H9 (cell line): ENCODE results near the gene CACNA1H. TPM values are rescaled to one million over a fixed set of nuclear protein-coding genes. Genes with fewer than 3 reads are reported as not detected.

Experiments
- DNase-seq: peaks from one replicate; pipeline ENCODE4 v3.0.0-alpha.2; 2017
- H2AFZ ChIP-seq: one replicate; pipeline ENCODE4 v1.6.1; 2013; ENCODE audit warnings: mild to moderate bottlenecking, low read length, control low read depth, moderate library complexity
- H2AK5ac ChIP-seq: 2 replicates; pipeline ENCODE4 v1.6.1; 2013; ENCODE audit warnings: low read length, control low read depth, mixed read lengths; ENCODE audit not compliant: insufficient read length
- H2BK120ac ChIP-seq: one replicate; pipeline ENCODE4 v1.6.1; 2013; ENCODE audit warnings: low read depth, mild to moderate bottlenecking, low read length, control low read depth, inconsistent platforms; ENCODE audit not compliant: poor library complexity, severe bottlenecking
- H2BK12ac ChIP-seq: 2 replicates; pipeline ENCODE4 v1.6.1; 2013; ENCODE audit warnings: low read length, control low read depth, mixed read lengths, low read depth; ENCODE audit not compliant: insufficient read length
- H2BK15ac ChIP-seq: 2 replicates; pipeline ENCODE4 v1.6.1; 2013; ENCODE audit warnings: low read depth, low read length, control low read depth
- H2BK20ac ChIP-seq: one replicate; pipeline ENCODE4 v1.6.1; 2013; ENCODE audit warnings: low read depth, mild to moderate bottlenecking, low read length, control low read depth, inconsistent platforms; ENCODE audit not compliant: poor library complexity, severe bottlenecking
- H2BK5ac ChIP-seq: 2 replicates; pipeline ENCODE4 v1.6.1; 2013; ENCODE audit warnings: low read length, control low read depth, mixed read lengths; ENCODE audit not compliant: insufficient read length
- H3K14ac ChIP-seq: 2 replicates; pipeline ENCODE4 v1.6.1; 2013; ENCODE audit warnings: low read length, control low read depth; ENCODE audit not compliant: insufficient read depth
- H3K18ac ChIP-seq: 2 replicates; pipeline ENCODE4 v1.6.1; 2013; ENCODE audit warnings: low read depth, mild to moderate bottlenecking, mixed read lengths, low read length, control low read depth; ENCODE audit not compliant: insufficient read length
- H3K23ac ChIP-seq: 2 replicates; pipeline ENCODE4 v1.6.1; 2013; ENCODE audit warnings: low read length, control low read depth, mixed read lengths, low read depth; ENCODE audit not compliant: insufficient read length
- H3K23me2 ChIP-seq: 2 replicates; pipeline ENCODE4 v1.6.1; 2013; ENCODE audit warnings: low read depth, mild to moderate bottlenecking, mixed read lengths, low read length, control low read depth; ENCODE audit not compliant: insufficient read length, poor library complexity, severe bottlenecking
- H3K27ac ChIP-seq: 2 replicates; pipeline ENCODE4 v1.5.1; 2013; ENCODE audit warnings: low read length, control low read depth, mixed read lengths, low read depth; ENCODE audit not compliant: insufficient read length
- H3K27me3 ChIP-seq: 2 replicates; pipeline ENCODE4 v1.6.1; 2013; ENCODE audit warnings: low read length, control low read depth, inconsistent platforms; ENCODE audit not compliant: insufficient read depth
- H3K4ac ChIP-seq: 2 replicates; pipeline ENCODE4 v1.6.1; 2013; ENCODE audit warnings: low read depth, mild to moderate bottlenecking, control low read depth, inconsistent platforms, low read length, moderate library complexity
- H3K4me1 ChIP-seq: 2 replicates; pipeline ENCODE4 v1.6.1; 2013; ENCODE audit warnings: low read length, control low read depth, inconsistent platforms; ENCODE audit not compliant: insufficient read depth
- H3K4me2 ChIP-seq: 2 replicates; pipeline ENCODE4 v1.6.1; 2013; ENCODE audit warnings: low read length, control low read depth, mixed read lengths; ENCODE audit not compliant: insufficient read length, insufficient read depth
- H3K56ac ChIP-seq: 2 replicates; pipeline ENCODE4 v1.6.1; 2013; ENCODE audit warnings: low read depth, mild to moderate bottlenecking, mixed read lengths, low read length, control low read depth; ENCODE audit not compliant: insufficient read length
- H3K79me1 ChIP-seq: 2 replicates; pipeline ENCODE4 v1.6.1; 2013; ENCODE audit warnings: low read depth, mild to moderate bottlenecking, moderate library complexity, low read length, control low read depth, inconsistent platforms; ENCODE audit not compliant: insufficient read depth, poor library complexity, severe bottlenecking
- H3K79me2 ChIP-seq: 2 replicates; pipeline ENCODE4 v1.6.1; 2013; ENCODE audit warnings: low read length, control low read depth, inconsistent platforms; ENCODE audit not compliant: insufficient read depth
- H3K9ac ChIP-seq: 2 replicates; pipeline ENCODE4 v1.6.1; 2013; ENCODE audit warnings: low read length, control low read depth, mixed read lengths; ENCODE audit not compliant: insufficient read length; ENCODE audit errors: extremely low read depth
- H3K9me3 ChIP-seq: one replicate; pipeline ENCODE4 v1.6.1; 2013; ENCODE audit warnings: low read depth, low read length, inconsistent platforms; ENCODE audit not compliant: control insufficient read depth
- H3T11ph ChIP-seq: one replicate; pipeline ENCODE4 v1.6.1; 2013; ENCODE audit warnings: mild to moderate bottlenecking, low read length, control low read depth, inconsistent platforms
- H4K20me1 ChIP-seq: one replicate; pipeline ENCODE4 v1.6.1; 2013; ENCODE audit not compliant: control insufficient read depth, insufficient read length, insufficient read depth
- H4K5ac ChIP-seq: 2 replicates; pipeline ENCODE4 v1.6.1; 2013; ENCODE audit warnings: low read depth, mild to moderate bottlenecking, mixed read lengths, low read length, control low read depth; ENCODE audit not compliant: insufficient read length
- H4K8ac ChIP-seq: replicated peaks from 2 replicates; pipeline ENCODE4 v1.6.1; 2013; ENCODE audit warnings: low read length, control low read depth, mixed read lengths, low read depth; ENCODE audit not compliant: insufficient read length
- H4K91ac ChIP-seq: 2 replicates; pipeline ENCODE4 v1.6.1; 2013; ENCODE audit warnings: low read depth, mild to moderate bottlenecking, moderate library complexity, mixed read lengths, low read length, control low read depth; ENCODE audit not compliant: insufficient read length
- H3K27ac Mint-ChIP-seq, 3 experiments: 2 replicates in 2 of 3; 3 replicates in 1 of 3; pipeline ENCODE4 v1.8.0; 2020 to 2021; ENCODE audit warnings: mixed read lengths in 3 of 3, mild to moderate bottlenecking in 1 of 3, moderate library complexity in 1 of 3
- H3K27me3 Mint-ChIP-seq: 2 replicates; pipeline ENCODE4 v1.8.0; 2021; ENCODE audit warnings: low read depth, mild to moderate bottlenecking, moderate library complexity, mixed read lengths
- H3K36me3 Mint-ChIP-seq, 3 experiments: 2 replicates in 2 of 3; 3 replicates in 1 of 3; pipeline ENCODE4 v1.8.0; 2020 to 2021; ENCODE audit warnings: low read depth in 3 of 3, mixed read lengths in 3 of 3; ENCODE audit not compliant: insufficient read depth in 1 of 3
- H3K4me1 Mint-ChIP-seq, 2 experiments: 2 replicates each; pipeline ENCODE4 v1.8.0; 2020; ENCODE audit warnings: mixed read lengths in 2 of 2
- H3K4me3 Mint-ChIP-seq, 2 experiments: 2 replicates in 1 of 2; 3 replicates in 1 of 2; pipeline ENCODE4 v1.8.0; 2020 to 2021; ENCODE audit warnings: mild to moderate bottlenecking in 2 of 2, mixed read lengths in 2 of 2, moderate library complexity in 1 of 2
- H3K9me3 Mint-ChIP-seq, 2 experiments: 2 replicates in 1 of 2; 3 replicates in 1 of 2; pipeline ENCODE4 v1.8.0; 2020; ENCODE audit warnings: mild to moderate bottlenecking in 2 of 2, mixed read lengths in 2 of 2, moderate library complexity in 1 of 2
- WGBS: extraction: QIAGEN DNeasy Blood & Tissue Kit; methylation state at CpG from one replicate; pipeline ENCODE4 v1.1.7; 2013; ENCODE audit warnings: missing lambda C conversion rate, low lambda C conversion rate, mixed read lengths; ENCODE audit not compliant: insufficient read length; ENCODE audit errors: extremely low coverage; 5-methylcytosine and 5-hydroxymethylcytosine counted together
- total RNA-seq: library from RNA; stranded (reverse); gene quantifications from 2 replicates; pipeline ENCODE4 v1.2.1, GENCODE V29; 2021
- TF ChIP-seq, protein P1 (sequence below): fragments of 200-600 bp; sonication (generic); conservative IDR thresholded peaks from 3 replicates; pipeline ENCODE4 v1.8.0; 2021; ENCODE audit warnings: antibody characterized with exemption, mild to moderate bottlenecking

The CACNA1H gene
- total RNA-seq, 1 experiment from 2014 or later: 43.3 TPM

DNA sequence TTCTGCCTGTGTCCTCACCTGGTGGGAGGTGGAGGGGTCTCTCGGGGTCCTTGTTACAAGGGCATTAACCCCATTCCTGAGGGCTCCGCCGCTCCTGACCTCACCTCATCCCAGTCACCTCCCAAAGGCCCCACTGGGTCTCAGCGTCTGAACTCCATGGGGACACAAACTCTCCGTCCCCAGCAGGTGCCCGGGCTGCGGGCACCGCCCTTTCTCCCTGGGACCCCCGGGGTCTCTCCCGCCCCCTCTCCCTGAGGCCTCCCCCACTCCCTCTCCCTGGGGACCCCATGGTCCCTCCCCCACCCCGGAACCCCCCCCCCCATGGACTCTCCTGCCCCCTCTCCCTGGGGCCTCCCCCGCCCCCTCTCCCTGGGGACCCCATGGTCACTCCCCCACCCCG lies 24.8 kb downstream of the CACNA1H start:
- Histone ChIP-seq H3K4me1 (no peaks in the 10 kb centered on the region), H4K8ac (no peak overlapping the region), H3K23me2 (peaks cover 2% of the 10 kb centered on the region), H2BK20ac (no peak overlapping the region), H3K79me1 (no peaks in the 10 kb centered on the region), H3K79me2 (no peaks in the 10 kb centered on the region), H4K20me1 (no peaks in the 10 kb centered on the region), H4K91ac (no peak overlapping the region), H2BK12ac (no peak overlapping the region), H2AFZ (no peak overlapping the region), H2BK15ac (no peak overlapping the region), H3K56ac (no peak overlapping the region), H3K14ac (no peak overlapping the region), H2BK5ac (no peak overlapping the region), H3K27me3 (no peaks in the 10 kb centered on the region), H3K9ac (no peak overlapping the region), H4K5ac (no peak overlapping the region), H3K4ac (no peak overlapping the region), H3K18ac (no peak overlapping the region), H3K27ac (no peak overlapping the region), H3K23ac (no peak overlapping the region), H2AK5ac (no peak overlapping the region), H2BK120ac (no peak overlapping the region), H3T11ph (no peak overlapping the region), H3K9me3 (no peaks in the 10 kb centered on the region), H3K4me2 (no peak overlapping the region)
- TF ChIP-seq, protein P1, sequence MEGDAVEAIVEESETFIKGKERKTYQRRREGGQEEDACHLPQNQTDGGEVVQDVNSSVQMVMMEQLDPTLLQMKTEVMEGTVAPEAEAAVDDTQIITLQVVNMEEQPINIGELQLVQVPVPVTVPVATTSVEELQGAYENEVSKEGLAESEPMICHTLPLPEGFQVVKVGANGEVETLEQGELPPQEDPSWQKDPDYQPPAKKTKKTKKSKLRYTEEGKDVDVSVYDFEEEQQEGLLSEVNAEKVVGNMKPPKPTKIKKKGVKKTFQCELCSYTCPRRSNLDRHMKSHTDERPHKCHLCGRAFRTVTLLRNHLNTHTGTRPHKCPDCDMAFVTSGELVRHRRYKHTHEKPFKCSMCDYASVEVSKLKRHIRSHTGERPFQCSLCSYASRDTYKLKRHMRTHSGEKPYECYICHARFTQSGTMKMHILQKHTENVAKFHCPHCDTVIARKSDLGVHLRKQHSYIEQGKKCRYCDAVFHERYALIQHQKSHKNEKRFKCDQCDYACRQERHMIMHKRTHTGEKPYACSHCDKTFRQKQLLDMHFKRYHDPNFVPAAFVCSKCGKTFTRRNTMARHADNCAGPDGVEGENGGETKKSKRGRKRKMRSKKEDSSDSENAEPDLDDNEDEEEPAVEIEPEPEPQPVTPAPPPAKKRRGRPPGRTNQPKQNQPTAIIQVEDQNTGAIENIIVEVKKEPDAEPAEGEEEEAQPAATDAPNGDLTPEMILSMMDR: no peak
- no CpG with 5 or more reads among the region's 13 CpGs for whole genome bisulfite sequencing
- Mint-ChIP-seq H3K27ac (no peak overlapping the region), H3K4me1 (peaks cover 0 to 10% of the 10 kb centered on the region in 2 experiments; a peak in 2 of 4 replicates), H3K9me3 (no peaks in the 10 kb centered on the region), H3K4me3 (no peak overlapping the region), H3K36me3 (peaks cover 0 to 1% (median 0%) of the 10 kb centered on the region in 3 experiments; a peak in 3 of 7 replicates), H3K27me3 (no peaks in the 10 kb centered on the region)
- DNase-seq: no peak
